ENCODE measurements around the gene GMEB2.
A peak's percentile ranks its signal among the peaks of the same experiment; 100 is the strongest.
"Not testable (repeated sequence)": the region's sequence is repeated elsewhere in the genome, so short reads cannot be mapped to it uniquely, and the experiment has no call there.

GMEB2 gene

GRCh38 chr20:63626424-63627128 is at the start of gene GMEB2:
Gene GMEB2, minus strand, starts transcription at chr20:63627101. Its CDS starts 7,704 bp downstream, at chr20:63619397.
- peak within 1 kb of the TSS; percentile 92 to 98 for H3K9ac ChIP-seq (ENCODE audit: low read depth in 1 of 2, low read length in 2 of 2)
- H3K9me3 ChIP-seq (ENCODE audit: control insufficient read depth in 1 of 2, low read length in 2 of 2): no peaks in the 10 kb centered on the region
- H3K4me3 ChIP-seq (ENCODE audit: low read depth in 1 of 2, low read length in 2 of 2): peak within 1 kb of the TSS; percentile 86 to 91
- no peaks in the 10 kb centered on the region for H3K36me3 ChIP-seq (ENCODE audit: control insufficient read depth in 1 of 2, insufficient read depth in 2 of 2, low read length in 2 of 2)
- no peaks in the 10 kb centered on the region for H3K27me3 ChIP-seq (ENCODE audit: control insufficient read depth in 1 of 2, insufficient read depth in 2 of 2, low read length in 2 of 2)
- peak within 1 kb of the TSS; percentile 94 for H3K27ac ChIP-seq (ENCODE audit: low read depth, low read length)
- H3K4me1 ChIP-seq (ENCODE audit: control insufficient read depth in 1 of 2, insufficient read depth in 2 of 2, low read length in 2 of 2): peaks cover 5 to 17% of the 10 kb centered on the region in 2 donors

GRCh38 chr20:63675681-63676368 is 48.9 kb upstream of the GMEB2 start:
- Histone ChIP-seq H3K36me3 (ENCODE audit: control insufficient read depth in 1 of 2, insufficient read depth in 2 of 2, low read length in 2 of 2) (peaks cover 0 to 33% of the 10 kb centered on the region in 2 donors), H3K9me3 (ENCODE audit: control insufficient read depth in 1 of 2, low read length in 2 of 2) (no peaks in the 10 kb centered on the region), H3K27ac (ENCODE audit: low read depth, low read length) (no peak overlapping the region), H3K27me3 (ENCODE audit: control insufficient read depth in 1 of 2, insufficient read depth in 2 of 2, low read length in 2 of 2) (no peaks in the 10 kb centered on the region), H3K9ac (ENCODE audit: low read depth in 1 of 2, low read length in 2 of 2) (no peak overlapping the region), H3K4me1 (ENCODE audit: control insufficient read depth in 1 of 2, insufficient read depth in 2 of 2, low read length in 2 of 2) (no peaks in the 10 kb centered on the region), H3K4me3 (ENCODE audit: low read depth in 1 of 2, low read length in 2 of 2) (no peak overlapping the region)

- H3K36me3 ChIP-seq (ENCODE audit: control insufficient read depth in 1 of 2, insufficient read depth in 2 of 2, low read length in 2 of 2): peaks cover under 1 to 34% of the 10 kb centered on the region in 2 donors
- H3K4me1 ChIP-seq (ENCODE audit: control insufficient read depth in 1 of 2, insufficient read depth in 2 of 2, low read length in 2 of 2): no peaks in the 10 kb centered on the region
- no peaks in the 10 kb centered on the region for H3K9me3 ChIP-seq (ENCODE audit: control insufficient read depth in 1 of 2, low read length in 2 of 2)
- H3K4me3 ChIP-seq (ENCODE audit: low read depth in 1 of 2, low read length in 2 of 2): no peak overlapping the region
- H3K27ac ChIP-seq (ENCODE audit: low read depth, low read length): no peak overlapping the region
- H3K27me3 ChIP-seq (ENCODE audit: control insufficient read depth in 1 of 2, insufficient read depth in 2 of 2, low read length in 2 of 2): no peaks in the 10 kb centered on the region
- no peak overlapping the region for H3K9ac ChIP-seq (ENCODE audit: low read depth in 1 of 2, low read length in 2 of 2)
Observed at GRCh38 chr20:63673951-63674350, 47.0 kb upstream of the GMEB2 start.

- H3K27me3 ChIP-seq (ENCODE audit: control insufficient read depth in 1 of 2, insufficient read depth in 2 of 2, low read length in 2 of 2): no peaks in the 10 kb centered on the region
- H3K27ac ChIP-seq (ENCODE audit: low read depth, low read length): no peak overlapping the region
- H3K9ac ChIP-seq (ENCODE audit: low read depth in 1 of 2, low read length in 2 of 2): no peak overlapping the region
- H3K36me3 ChIP-seq (ENCODE audit: control insufficient read depth in 1 of 2, insufficient read depth in 2 of 2, low read length in 2 of 2): peaks cover 8 to 34% of the 10 kb centered on the region in 2 donors
- no peak overlapping the region for H3K4me3 ChIP-seq (ENCODE audit: low read depth in 1 of 2, low read length in 2 of 2)
- no peaks in the 10 kb centered on the region for H3K9me3 ChIP-seq (ENCODE audit: control insufficient read depth in 1 of 2, low read length in 2 of 2)
- no peaks in the 10 kb centered on the region for H3K4me1 ChIP-seq (ENCODE audit: control insufficient read depth in 1 of 2, insufficient read depth in 2 of 2, low read length in 2 of 2)
Observed at GRCh38 chr20:63672666-63673065, 45.8 kb upstream of the GMEB2 start.

GRCh38 chr20:63671695-63672094 is 44.8 kb upstream of the GMEB2 start:
- H3K36me3 ChIP-seq (ENCODE audit: control insufficient read depth in 1 of 2, insufficient read depth in 2 of 2, low read length in 2 of 2): peaks cover 8 to 41% of the 10 kb centered on the region in 2 donors
- H3K4me1 ChIP-seq (ENCODE audit: control insufficient read depth in 1 of 2, insufficient read depth in 2 of 2, low read length in 2 of 2); H3K9me3 ChIP-seq (ENCODE audit: control insufficient read depth in 1 of 2, low read length in 2 of 2); H3K4me3 ChIP-seq (ENCODE audit: low read depth in 1 of 2, low read length in 2 of 2); H3K27me3 ChIP-seq (ENCODE audit: control insufficient read depth in 1 of 2, insufficient read depth in 2 of 2, low read length in 2 of 2); H3K9ac ChIP-seq (ENCODE audit: low read depth in 1 of 2, low read length in 2 of 2); H3K27ac ChIP-seq (ENCODE audit: low read depth, low read length): not testable (repeated sequence)

- no peaks in the 10 kb centered on the region for H3K4me1 ChIP-seq (ENCODE audit: control insufficient read depth in 1 of 2, insufficient read depth in 2 of 2, low read length in 2 of 2)
- H3K4me3 ChIP-seq (ENCODE audit: low read depth in 1 of 2, low read length in 2 of 2): no peak overlapping the region
- H3K27ac ChIP-seq (ENCODE audit: low read depth, low read length): no peak overlapping the region
- H3K36me3 ChIP-seq (ENCODE audit: control insufficient read depth in 1 of 2, insufficient read depth in 2 of 2, low read length in 2 of 2): peaks cover 16 to 47% of the 10 kb centered on the region in 2 donors
- no peaks in the 10 kb centered on the region for H3K27me3 ChIP-seq (ENCODE audit: control insufficient read depth in 1 of 2, insufficient read depth in 2 of 2, low read length in 2 of 2)
- no peaks in the 10 kb centered on the region for H3K9me3 ChIP-seq (ENCODE audit: control insufficient read depth in 1 of 2, low read length in 2 of 2)
- no peak overlapping the region for H3K9ac ChIP-seq (ENCODE audit: low read depth in 1 of 2, low read length in 2 of 2)
Observed at GRCh38 chr20:63668351-63668750, 41.5 kb upstream of the GMEB2 start.

GRCh38 chr20:63667858-63668257 is 41.0 kb upstream of the GMEB2 start:
- no peak overlapping the region for H3K4me3 ChIP-seq (ENCODE audit: low read depth in 1 of 2, low read length in 2 of 2)
- H3K9me3 ChIP-seq (ENCODE audit: control insufficient read depth in 1 of 2, low read length in 2 of 2): no peaks in the 10 kb centered on the region
- H3K4me1 ChIP-seq (ENCODE audit: control insufficient read depth in 1 of 2, insufficient read depth in 2 of 2, low read length in 2 of 2): no peaks in the 10 kb centered on the region
- no peak overlapping the region for H3K27ac ChIP-seq (ENCODE audit: low read depth, low read length)
- no peak overlapping the region for H3K9ac ChIP-seq (ENCODE audit: low read depth in 1 of 2, low read length in 2 of 2)
- H3K27me3 ChIP-seq (ENCODE audit: control insufficient read depth in 1 of 2, insufficient read depth in 2 of 2, low read length in 2 of 2): no peaks in the 10 kb centered on the region
- peaks cover 16 to 51% of the 10 kb centered on the region in 2 donors for H3K36me3 ChIP-seq (ENCODE audit: control insufficient read depth in 1 of 2, insufficient read depth in 2 of 2, low read length in 2 of 2)

- H3K4me1 ChIP-seq (ENCODE audit: control insufficient read depth in 1 of 2, insufficient read depth in 2 of 2, low read length in 2 of 2): no peaks in the 10 kb centered on the region
- peaks cover 20 to 63% of the 10 kb centered on the region in 2 donors for H3K36me3 ChIP-seq (ENCODE audit: control insufficient read depth in 1 of 2, insufficient read depth in 2 of 2, low read length in 2 of 2)
- no peak overlapping the region for H3K9ac ChIP-seq (ENCODE audit: low read depth in 1 of 2, low read length in 2 of 2)
- H3K4me3 ChIP-seq (ENCODE audit: low read depth in 1 of 2, low read length in 2 of 2): no peak overlapping the region
- H3K9me3 ChIP-seq (ENCODE audit: control insufficient read depth in 1 of 2, low read length in 2 of 2): no peaks in the 10 kb centered on the region
- no peaks in the 10 kb centered on the region for H3K27me3 ChIP-seq (ENCODE audit: control insufficient read depth in 1 of 2, insufficient read depth in 2 of 2, low read length in 2 of 2)
- H3K27ac ChIP-seq (ENCODE audit: low read depth, low read length): no peak overlapping the region
Observed at GRCh38 chr20:63665708-63666107, 38.8 kb upstream of the GMEB2 start.

- no peak overlapping the region for H3K9ac ChIP-seq (ENCODE audit: low read depth in 1 of 2, low read length in 2 of 2)
- no peaks in the 10 kb centered on the region for H3K27me3 ChIP-seq (ENCODE audit: control insufficient read depth in 1 of 2, insufficient read depth in 2 of 2, low read length in 2 of 2)
- peaks cover 20 to 62% of the 10 kb centered on the region in 2 donors for H3K36me3 ChIP-seq (ENCODE audit: control insufficient read depth in 1 of 2, insufficient read depth in 2 of 2, low read length in 2 of 2)
- no peaks in the 10 kb centered on the region for H3K4me1 ChIP-seq (ENCODE audit: control insufficient read depth in 1 of 2, insufficient read depth in 2 of 2, low read length in 2 of 2)
- no peak overlapping the region for H3K27ac ChIP-seq (ENCODE audit: low read depth, low read length)
- no peaks in the 10 kb centered on the region for H3K9me3 ChIP-seq (ENCODE audit: control insufficient read depth in 1 of 2, low read length in 2 of 2)
- no peak overlapping the region for H3K4me3 ChIP-seq (ENCODE audit: low read depth in 1 of 2, low read length in 2 of 2)
Observed at GRCh38 chr20:63664861-63665594, 38.1 kb upstream of the GMEB2 start.

Data from duodenal mucosa (tissue), 2 donors.